K562 (cell line): ENCODE results near the gene PDCD6IP. TPM values are rescaled to one million over a fixed set of nuclear protein-coding genes. Genes with fewer than 3 reads are reported as not detected.

Experiments
- ATAC-seq: fragments of 200-7000 bp; cut with Tn5 transposase; 3 replicates; pipeline ENCODE4 v1.9.1; 2020; ENCODE audit warnings: moderate library complexity
- BruUV-seq: library from RNA; stranded (reverse); fragments of 400-500 nt; replicated peaks from 2 replicates; lab custom pipeline; 2021; lab: Mats Ljungman, UMichigan
- CTCF ChIA-PET: fragments of 300-600 bp; formaldehyde crosslinking; extraction: SDS; loops from one replicate; lab custom pipeline; 2021; ENCODE audit warnings: low intra/inter-chr PET ratio; lab: Yijun Ruan, JAX
- POLR2A ChIA-PET: fragments of 300-600, 350-650 bp; sonication (Branson Sonifier 250); formaldehyde crosslinking; extraction: SDS; loops from one replicate; lab custom pipeline; 2021; ENCODE audit warnings: antibody characterized with exemption, inconsistent platforms; lab: Yijun Ruan, JAX
- DNase-seq, 4 experiments: peaks; one replicate each; pipeline versions ENCODE4 v3.0.0 to v3.0.0-alpha.2; 2011 to 2018; ENCODE audit warnings: low spot score in 3 of 4, mixed read lengths in 3 of 4; ENCODE audit errors: extremely low read depth in 1 of 4
- FAIRE-seq: peaks from 2 replicates; lab custom pipeline; 2011; peaks lifted over from hg19 to GRCh38; lab: Jason Lieb, UNC
- H2AFZ ChIP-seq: 2 replicates; pipeline ENCODE4 v1.6.0; 2011; ENCODE audit warnings: low read depth, low read length, control low read depth, inconsistent platforms
- H3K27ac ChIP-seq: fragments of 200-600 bp; 3 replicates; pipeline ENCODE4 v1.8.0; 2011; ENCODE audit warnings: low read depth, mild to moderate bottlenecking, control low read depth, inconsistent platforms, low read length, moderate library complexity, mixed read lengths; ENCODE audit errors: extremely low read depth
- H3K27me3 ChIP-seq, 2 experiments: fragments of 300-600 bp in 1 of 2; 2 replicates in 1 of 2; 3 replicates in 1 of 2; pipeline versions ENCODE4 v1.6.0 to v1.8.0; 2011; ENCODE audit warnings: inconsistent platforms in 2 of 2, low read length in 2 of 2, mild to moderate bottlenecking in 1 of 2, mixed read lengths in 1 of 2, moderate library complexity in 1 of 2; ENCODE audit not compliant: control insufficient read depth in 2 of 2, insufficient read depth in 2 of 2
- H3K36me3 ChIP-seq: fragments of 300-600 bp; 3 replicates; pipeline ENCODE4 v1.8.0; 2011; ENCODE audit warnings: mild to moderate bottlenecking, low read length, inconsistent platforms; ENCODE audit not compliant: control insufficient read depth, insufficient read depth
- H3K4me1 ChIP-seq, 2 experiments: fragments of 200-600 bp in 1 of 2; replicated peaks in 1 of 2; 2 replicates in 1 of 2; 3 replicates in 1 of 2; pipeline versions ENCODE4 v1.5.1 to v1.8.0; 2011; ENCODE audit warnings: inconsistent platforms in 2 of 2, low read length in 2 of 2, mild to moderate bottlenecking in 1 of 2, mixed read lengths in 1 of 2, moderate library complexity in 1 of 2; ENCODE audit not compliant: control insufficient read depth in 2 of 2, insufficient read depth in 2 of 2
- H3K4me2 ChIP-seq: 2 replicates; pipeline ENCODE4 v1.6.1; 2011; ENCODE audit warnings: low read length, control low read depth, inconsistent platforms, mixed read lengths; ENCODE audit not compliant: insufficient read depth
- H3K4me3 ChIP-seq: fragments of 200-600 bp; sonication (generic), shearing (Covaris generic); 2 replicates; pipeline ENCODE4 v1.5.1; 2016; ENCODE audit warnings: control low read depth, inconsistent platforms
- H3K79me2 ChIP-seq: fragments of 200-600 bp; 3 replicates; pipeline ENCODE4 v1.8.0; 2011; ENCODE audit warnings: low read length, inconsistent platforms; ENCODE audit not compliant: control insufficient read depth, insufficient read depth
- H3K9ac ChIP-seq, 2 experiments: 2 replicates each; pipeline versions ENCODE4 v1.6.0 to v1.6.1; 2011; ENCODE audit warnings: low read depth in 2 of 2, low read length in 2 of 2, control low read depth in 1 of 2, inconsistent platforms in 1 of 2, mild to moderate bottlenecking in 1 of 2, mixed read lengths in 1 of 2; ENCODE audit not compliant: insufficient read depth in 1 of 2
- H3K9me1 ChIP-seq: one replicate; pipeline ENCODE4 v1.6.0; 2011; ENCODE audit warnings: inconsistent platforms, mild to moderate bottlenecking, low read length, moderate library complexity; ENCODE audit not compliant: control insufficient read depth, insufficient read depth
- H3K9me3 ChIP-seq: replicated peaks from 2 replicates; pipeline ENCODE4 v1.5.1; 2011; ENCODE audit warnings: low read depth, low read length, inconsistent platforms; ENCODE audit not compliant: control insufficient read depth, insufficient read depth
- H4K20me1 ChIP-seq: replicated peaks from 2 replicates; pipeline ENCODE4 v1.6.1; 2011; ENCODE audit warnings: low read length, inconsistent platforms, mixed read lengths; ENCODE audit not compliant: control insufficient read depth, insufficient read depth
- RAD51 ChIP-seq: fragments of 450-650 bp; IDR thresholded peaks from 2 replicates; pipeline ENCODE4 v1.7.1; 2016; ENCODE audit warnings: low read depth, mild to moderate bottlenecking, borderline replicate concordance
- WGBS: fragments of 100-300 bp; shearing (Covaris generic); methylation state at CpG from one replicate; pipeline ENCODE4 v1.1.6; 2016; ENCODE audit warnings: low coverage, mixed read lengths; ENCODE audit not compliant: insufficient coverage; ENCODE audit errors: missing lambda C conversion rate; 5-methylcytosine and 5-hydroxymethylcytosine counted together
- in situ Hi-C: fragments of 300-500 bp; cut with MboI; formaldehyde crosslinking; loops from 4 replicates; pipeline ENCODE4 v1.15.0; 2018; ENCODE audit warnings: inconsistent platforms, mixed read lengths
- intact Hi-C: fragments of 100-400 bp; cut with micrococcal nuclease; formaldehyde crosslinking; loops from 2 replicates; pipeline ENCODE4 v1.14.2; 2022
- polyA plus RNA-seq, 8 experiments: library from polyadenylated mRNA; depleted of rRNA in 4 of 8; stranded (reverse) in 5 of 8; unstranded in 3 of 8; fragments of >200 nt; fragmentation: Nextera tagmentation in 2 of 8; fragmentation: Illumina TruSeq in 1 of 8; extraction: Ambion mirVana in 2 of 8; extraction: Trizol in 1 of 8; gene quantifications; 2 replicates each; pipeline versions ENCODE4 v1.2.1 to v1.2.3, GENCODE V29; 2011 to 2014; ENCODE audit warnings: inconsistent platforms in 1 of 8, missing spikeins in 1 of 8
- total RNA-seq, 7 experiments: library from RNA; depleted of rRNA in 6 of 7; stranded (reverse); fragments of >200 nt in 6 of 7; fragmentation: Illumina TruSeq in 2 of 7; extraction: Trizol in 2 of 7; gene quantifications; 2 replicates each; pipeline versions ENCODE4 v1.2.1 to v1.2.3, GENCODE V29; 2011 to 2021; ENCODE audit warnings: low replicate concordance in 1 of 7
- TF ChIP-seq, protein P1 (sequence below): sonication (generic); formaldehyde crosslinking; IDR thresholded peaks from 2 replicates; pipeline ENCODE4 v1.9.0; 2022; ENCODE audit warnings: mild to moderate bottlenecking, missing genetic modification reagents
- TF ChIP-seq, protein P2 (sequence below): sonication (generic); formaldehyde crosslinking; IDR thresholded peaks from 2 replicates; pipeline ENCODE4 v1.5.0; 2020; ENCODE audit warnings: missing genetic modification reagents
- TF ChIP-seq, protein P3 (sequence below): fragments of 250-450 bp; sonication (Bioruptor Pico); IDR thresholded peaks from 2 replicates; pipeline ENCODE4 v1.8.0; 2021; ENCODE audit warnings: mild to moderate bottlenecking, moderate library complexity

The PDCD6IP gene
- total and polyA plus RNA-seq, 9 of the 15 experiments (the other 6 are each of a cell fraction or from before 2014, with no cell fraction given) = 40.2 to 302 (median 122) TPM

DNA sequence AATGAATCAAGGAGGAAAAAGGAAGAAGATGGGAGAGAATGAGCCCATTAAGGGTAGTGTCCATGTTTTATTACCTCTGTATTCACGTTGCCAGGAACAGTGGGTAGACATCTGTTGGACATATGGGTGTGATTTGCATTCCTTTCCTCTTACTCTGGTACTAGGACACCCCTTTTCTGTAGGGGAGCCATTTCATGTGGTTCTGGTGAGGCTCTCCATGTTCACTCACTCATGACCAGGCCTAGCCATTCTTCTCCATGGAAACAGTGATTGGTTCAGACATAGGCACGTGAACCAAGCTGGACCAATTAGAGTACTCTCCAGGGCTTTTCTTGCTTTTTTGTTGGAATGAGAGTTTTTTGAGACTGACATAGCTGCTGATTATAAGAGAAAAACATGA lies 39.6 kb upstream of the PDCD6IP start:
- no peaks in the 10 kb centered on the region for H3K4me1 ChIP-seq
- H3K4me3 ChIP-seq = no peak overlapping the region
- CTCF ChIA-PET = no interaction called here
- ATAC-seq (peak; percentile 70), DNase-seq (no peak), FAIRE-seq (peak; percentile 60)
- POLR2A ChIA-PET = interaction anchor here (0.7 to 1.3 kb wide), 4 partner anchors 8 to 40 kb away, joined by 3 to 5 read pairs (median 3); partner anchors contain the start of gene PDCD6IP
- no peaks in the 10 kb centered on the region for H3K27me3 ChIP-seq
- H3K36me3 ChIP-seq = no peaks in the 10 kb centered on the region
- in situ Hi-C loops (no loop called here), intact Hi-C loops (no loop called here)
- no peaks in the 10 kb centered on the region for H3K9me1 ChIP-seq
- TF ChIP-seq, protein P1, sequence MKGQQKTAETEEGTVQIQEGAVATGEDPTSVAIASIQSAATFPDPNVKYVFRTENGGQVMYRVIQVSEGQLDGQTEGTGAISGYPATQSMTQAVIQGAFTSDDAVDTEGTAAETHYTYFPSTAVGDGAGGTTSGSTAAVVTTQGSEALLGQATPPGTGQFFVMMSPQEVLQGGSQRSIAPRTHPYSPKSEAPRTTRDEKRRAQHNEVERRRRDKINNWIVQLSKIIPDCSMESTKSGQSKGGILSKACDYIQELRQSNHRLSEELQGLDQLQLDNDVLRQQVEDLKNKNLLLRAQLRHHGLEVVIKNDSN = peak; percentile 55; the same call in 1 of the 2 replicates
- TF ChIP-seq, protein P2, sequence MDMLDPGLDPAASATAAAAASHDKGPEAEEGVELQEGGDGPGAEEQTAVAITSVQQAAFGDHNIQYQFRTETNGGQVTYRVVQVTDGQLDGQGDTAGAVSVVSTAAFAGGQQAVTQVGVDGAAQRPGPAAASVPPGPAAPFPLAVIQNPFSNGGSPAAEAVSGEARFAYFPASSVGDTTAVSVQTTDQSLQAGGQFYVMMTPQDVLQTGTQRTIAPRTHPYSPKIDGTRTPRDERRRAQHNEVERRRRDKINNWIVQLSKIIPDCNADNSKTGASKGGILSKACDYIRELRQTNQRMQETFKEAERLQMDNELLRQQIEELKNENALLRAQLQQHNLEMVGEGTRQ (CRISPR knock-in tag) = peak; percentile 61
- TF ChIP-seq RAD51 = 0 out of 2 replicates have a peak, but pooled peaks have one; percentile 18
- TF ChIP-seq, protein P3, sequence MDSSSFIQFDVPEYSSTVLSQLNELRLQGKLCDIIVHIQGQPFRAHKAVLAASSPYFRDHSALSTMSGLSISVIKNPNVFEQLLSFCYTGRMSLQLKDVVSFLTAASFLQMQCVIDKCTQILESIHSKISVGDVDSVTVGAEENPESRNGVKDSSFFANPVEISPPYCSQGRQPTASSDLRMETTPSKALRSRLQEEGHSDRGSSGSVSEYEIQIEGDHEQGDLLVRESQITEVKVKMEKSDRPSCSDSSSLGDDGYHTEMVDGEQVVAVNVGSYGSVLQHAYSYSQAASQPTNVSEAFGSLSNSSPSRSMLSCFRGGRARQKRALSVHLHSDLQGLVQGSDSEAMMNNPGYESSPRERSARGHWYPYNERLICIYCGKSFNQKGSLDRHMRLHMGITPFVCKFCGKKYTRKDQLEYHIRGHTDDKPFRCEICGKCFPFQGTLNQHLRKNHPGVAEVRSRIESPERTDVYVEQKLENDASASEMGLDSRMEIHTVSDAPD = no peak
- no TSS peak for BruUV-seq
- H3K4me2 ChIP-seq = no peak overlapping the region
- H3K9ac ChIP-seq = no peak overlapping the region
- H3K27ac ChIP-seq = no peak overlapping the region
- WGBS = 13% methylated on average over 2 of the region's 2 CpGs
- no peaks in the 10 kb centered on the region for H4K20me1 ChIP-seq
- no peaks in the 10 kb centered on the region for H3K79me2 ChIP-seq
- H3K9me3 ChIP-seq = no peaks in the 10 kb centered on the region; the same call in 1 of the 2 replicates
- 0 out of 2 replicates have a peak overlapping the region, but pooled peaks have one; percentile 4 for H2AFZ ChIP-seq
